Gastroesophageal sphincter (tissue), 3 donors: ENCODE results near the gene DHX15.

Experiments
- EP300 ChIP-seq: sonication (generic); formaldehyde crosslinking; IDR thresholded peaks from one replicate; pipeline ENCODE4 v1.6.1; 2017; ENCODE audit warnings: antibody characterized with exemption, mild to moderate bottlenecking
- POLR2A ChIP-seq, 2 donors: fragments of 450-650 bp; IDR thresholded peaks; one replicate each; pipeline ENCODE4 v1.6.1; 2017; ENCODE audit warnings: antibody characterized with exemption in 2 of 2, mild to moderate bottlenecking in 2 of 2, moderate library complexity in 1 of 2
- POLR2AphosphoS5 ChIP-seq: sonication (generic); formaldehyde crosslinking; IDR thresholded peaks from one replicate; pipeline ENCODE4 v1.6.1; 2017; ENCODE audit warnings: antibody characterized with exemption
- TF ChIP-seq, protein P1 (sequence below), 4 experiments: fragments of 200-600 bp in 2 of 4; fragments of 450-650 bp in 2 of 4; sonication (generic) in 1 of 4; IDR thresholded peaks; one replicate each; pipeline ENCODE4 v1.5.1; 2017 to 2019; ENCODE audit warnings: antibody characterized with exemption in 4 of 4, mild to moderate bottlenecking in 2 of 4, moderate library complexity in 2 of 4

DNA sequence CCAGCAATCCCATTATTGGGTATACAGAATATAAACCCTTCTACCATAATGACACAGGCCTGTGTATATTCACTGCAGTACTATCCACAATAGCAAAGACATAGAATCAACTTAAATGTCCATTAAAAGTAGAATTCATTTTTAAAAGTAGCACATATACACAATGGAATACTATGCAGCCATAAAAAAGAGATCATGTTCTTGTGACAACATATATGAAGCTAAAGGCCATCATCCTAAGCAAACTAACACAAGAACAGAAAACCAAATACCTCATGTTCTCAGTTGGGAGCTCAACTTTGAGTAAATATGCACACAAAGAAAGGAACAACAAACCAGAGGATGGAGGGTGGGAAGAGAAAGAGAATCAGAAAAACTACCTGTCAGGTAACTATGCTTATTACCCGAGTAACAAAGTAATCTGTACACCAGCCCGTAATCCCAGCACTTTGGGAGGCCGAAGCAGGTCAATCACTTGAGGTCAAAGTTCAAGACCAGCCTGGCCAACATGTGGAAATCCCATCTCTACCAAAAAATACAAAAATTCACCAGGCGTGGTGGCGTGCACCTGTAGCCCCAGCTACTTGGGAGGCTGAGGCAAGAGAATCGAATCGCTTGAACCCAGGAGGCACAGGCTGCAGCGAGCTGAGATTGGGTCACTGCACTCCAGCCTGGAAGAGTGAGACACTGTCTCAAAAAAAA lies 22.8 kb downstream of the DHX15 start:
- TF ChIP-seq, protein P1, sequence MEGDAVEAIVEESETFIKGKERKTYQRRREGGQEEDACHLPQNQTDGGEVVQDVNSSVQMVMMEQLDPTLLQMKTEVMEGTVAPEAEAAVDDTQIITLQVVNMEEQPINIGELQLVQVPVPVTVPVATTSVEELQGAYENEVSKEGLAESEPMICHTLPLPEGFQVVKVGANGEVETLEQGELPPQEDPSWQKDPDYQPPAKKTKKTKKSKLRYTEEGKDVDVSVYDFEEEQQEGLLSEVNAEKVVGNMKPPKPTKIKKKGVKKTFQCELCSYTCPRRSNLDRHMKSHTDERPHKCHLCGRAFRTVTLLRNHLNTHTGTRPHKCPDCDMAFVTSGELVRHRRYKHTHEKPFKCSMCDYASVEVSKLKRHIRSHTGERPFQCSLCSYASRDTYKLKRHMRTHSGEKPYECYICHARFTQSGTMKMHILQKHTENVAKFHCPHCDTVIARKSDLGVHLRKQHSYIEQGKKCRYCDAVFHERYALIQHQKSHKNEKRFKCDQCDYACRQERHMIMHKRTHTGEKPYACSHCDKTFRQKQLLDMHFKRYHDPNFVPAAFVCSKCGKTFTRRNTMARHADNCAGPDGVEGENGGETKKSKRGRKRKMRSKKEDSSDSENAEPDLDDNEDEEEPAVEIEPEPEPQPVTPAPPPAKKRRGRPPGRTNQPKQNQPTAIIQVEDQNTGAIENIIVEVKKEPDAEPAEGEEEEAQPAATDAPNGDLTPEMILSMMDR (IDR thresholded peaks at IDR 0.05), result no peak
- no peak for TF ChIP-seq POLR2AphosphoS5
- TF ChIP-seq EP300, result no peak
- TF ChIP-seq POLR2A (IDR thresholded peaks at IDR 0.05), result no peak
